HG02970 (cell line): Measurements from ENCODE around the gene MBTD1.
"Not testable (repeated sequence)": the region's sequence is repeated elsewhere in the genome, so short reads cannot be mapped to it uniquely, and the experiment has no call there.

Source experiments
- ATAC-seq: cut with Tn5 transposase; IDR thresholded peaks from one replicate; pipeline ENCODE4 v1.9.1; 2021; ENCODE audit warnings: mild to moderate bottlenecking, moderate library complexity, moderate number of reproducible peaks; ENCODE audit not compliant: unreplicated experiment, low FRiP score

Gene MBTD1

DNA sequence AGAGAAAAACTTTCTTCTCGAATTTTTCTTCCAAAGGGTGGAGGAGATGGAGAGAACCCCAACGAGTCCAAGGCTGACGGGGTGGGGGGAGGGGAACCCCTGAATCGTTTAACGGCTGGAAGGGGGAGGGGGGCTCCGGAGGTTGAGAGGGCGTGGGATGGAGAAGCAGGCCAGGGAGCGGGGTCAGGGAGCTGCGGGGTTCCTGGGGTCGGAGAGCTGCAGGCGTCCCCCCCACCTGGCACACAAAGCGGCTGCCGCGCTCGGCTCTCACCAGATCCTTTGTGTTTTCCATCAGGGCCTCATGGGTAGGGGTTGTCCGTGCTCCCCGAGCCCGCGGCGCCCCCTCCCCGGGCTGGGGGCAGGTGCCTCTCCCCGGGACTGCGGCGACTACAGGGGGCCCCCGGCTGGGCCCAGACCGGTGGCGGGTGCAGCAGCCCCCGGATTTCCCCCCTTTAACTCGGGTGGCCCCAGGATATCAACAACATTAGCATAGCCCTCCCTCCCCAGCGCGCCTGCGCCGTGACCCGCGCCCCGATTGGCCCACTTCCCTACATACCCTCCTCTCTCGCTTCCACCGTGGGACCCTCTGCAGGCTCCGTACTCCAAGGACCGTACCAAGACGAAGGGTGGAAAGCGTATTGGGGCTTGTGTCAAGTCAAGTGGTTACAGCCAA, at the start of gene MBTD1:
MBTD1 (minus strand) TSS at position 486 of the 673 bp plus-strand sequence. CDS start 34,888 bp downstream, outside the sequence.
- ATAC-seq, result peak; percentile 77

DNA sequence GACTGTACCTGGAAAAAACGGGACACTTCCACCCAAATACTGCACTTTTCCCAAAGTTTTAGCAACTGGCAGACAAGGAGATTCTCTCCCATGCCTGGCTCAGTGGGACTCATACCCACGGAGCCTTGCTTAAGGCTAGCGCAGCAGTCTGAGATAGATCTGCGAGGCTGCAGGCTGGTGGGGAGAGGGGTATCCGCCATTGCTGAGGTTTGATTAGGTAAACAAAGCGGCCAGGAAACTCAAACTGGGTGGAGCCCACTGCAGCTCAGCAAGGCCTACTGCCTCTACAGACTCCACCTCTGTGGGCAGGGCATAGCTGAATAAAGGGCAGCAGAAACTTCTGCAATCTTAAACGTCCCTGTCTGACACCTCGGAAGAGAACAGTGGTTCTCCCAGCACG, 45.3 kb upstream of the MBTD1 start:
- ATAC-seq, result no peak

DNA sequence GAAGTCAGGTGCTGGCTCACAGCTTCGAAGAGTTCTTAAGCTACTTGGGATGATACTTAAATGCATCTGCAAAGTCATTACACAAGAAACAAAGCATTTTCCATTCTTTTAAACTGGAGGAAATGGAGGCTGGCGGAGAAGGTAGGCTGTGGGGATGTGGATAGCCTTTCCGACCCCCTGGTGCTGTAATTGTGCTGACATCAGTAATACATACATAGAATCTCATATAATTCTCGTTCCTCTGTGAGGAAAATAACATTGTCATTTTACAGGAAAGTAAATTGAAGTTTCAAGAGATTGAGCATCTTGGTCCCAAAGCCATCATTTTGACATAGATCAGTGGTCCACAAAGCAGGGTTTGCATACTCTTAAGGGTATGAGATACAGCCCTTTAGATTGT, 40.0 kb upstream of the MBTD1 start:
- ATAC-seq, result no peak

DNA sequence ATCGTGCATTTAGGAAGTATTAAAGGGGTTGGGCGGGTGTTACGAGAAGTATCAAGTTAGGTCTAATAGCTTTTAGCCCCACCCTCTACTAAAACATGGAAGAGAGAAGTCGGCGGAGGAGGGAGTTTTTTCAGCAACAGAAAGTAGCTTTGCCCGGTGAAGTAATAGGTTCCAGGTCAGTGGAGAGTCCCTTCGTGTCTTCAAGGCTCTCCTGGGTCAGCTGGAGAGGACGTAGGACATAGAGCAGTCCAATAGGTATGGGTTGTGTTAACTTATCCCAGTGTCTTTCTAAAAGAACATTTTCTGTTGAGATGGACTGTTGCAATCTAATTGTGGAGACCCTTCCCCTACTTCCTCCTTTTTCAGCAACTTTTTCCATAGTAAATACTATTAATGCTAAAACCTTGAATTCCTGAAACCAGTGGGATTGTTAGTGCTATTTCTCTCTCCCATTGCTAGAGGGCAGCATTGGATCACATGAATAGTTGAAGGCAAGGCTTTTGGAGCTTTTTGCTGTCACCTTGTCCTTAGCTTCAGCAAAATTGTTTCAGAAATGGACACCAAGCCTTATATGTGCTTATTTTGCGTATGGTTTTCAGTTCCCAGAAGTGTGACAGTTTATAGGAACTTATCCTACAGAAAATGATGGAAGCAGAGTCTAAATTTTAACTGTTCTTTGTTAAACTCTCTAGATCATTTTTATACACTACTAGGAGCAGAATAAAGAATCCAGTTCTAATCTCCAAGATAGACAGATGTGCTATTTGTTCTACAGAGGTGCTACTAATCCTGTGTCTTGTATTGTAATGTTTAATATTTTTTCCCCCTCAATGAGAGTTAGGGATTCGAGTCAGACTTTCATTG, 38.9 kb upstream of the MBTD1 start:
- no peak for ATAC-seq

DNA sequence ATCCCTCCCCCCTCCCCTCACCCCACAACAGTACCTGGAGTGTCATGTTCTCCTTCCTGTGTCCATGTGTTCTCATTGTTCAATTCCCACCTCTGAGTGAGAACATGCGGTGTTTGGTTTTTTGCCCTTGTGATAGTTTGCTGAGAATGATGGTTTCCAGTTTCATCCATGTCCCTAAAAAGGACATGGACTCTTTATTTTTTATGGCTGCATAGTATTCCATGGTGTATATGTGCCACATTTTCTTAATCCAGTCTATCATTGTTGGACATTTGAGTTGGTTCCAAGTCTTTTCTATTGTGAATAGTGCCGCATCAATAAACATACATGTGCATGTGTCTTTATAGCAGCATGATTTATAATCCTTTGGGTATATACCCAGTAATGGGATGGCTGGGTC, 34.5 kb upstream of the MBTD1 start:
- not testable (repeated sequence) for ATAC-seq

DNA sequence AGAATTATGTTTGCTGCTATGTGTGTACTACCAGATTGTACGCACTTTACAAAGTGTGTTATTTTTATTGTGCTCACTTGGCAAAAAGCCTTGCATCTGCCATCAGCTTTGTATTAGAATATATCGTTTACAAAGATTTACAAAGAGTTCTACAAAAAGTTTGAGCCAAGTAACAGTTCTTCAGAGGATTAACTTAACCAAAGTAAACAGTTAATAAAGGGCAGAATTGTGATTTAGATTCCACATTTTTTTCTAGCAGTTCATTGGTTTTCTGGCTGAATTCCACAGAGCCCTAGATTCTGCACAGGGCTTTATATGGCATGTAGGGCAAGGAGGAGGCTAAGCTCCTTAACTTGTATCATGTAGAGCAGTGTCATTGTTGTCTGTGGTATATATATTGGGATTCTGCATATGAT, 29.9 kb upstream of the MBTD1 start:
- ATAC-seq, result no peak

DNA sequence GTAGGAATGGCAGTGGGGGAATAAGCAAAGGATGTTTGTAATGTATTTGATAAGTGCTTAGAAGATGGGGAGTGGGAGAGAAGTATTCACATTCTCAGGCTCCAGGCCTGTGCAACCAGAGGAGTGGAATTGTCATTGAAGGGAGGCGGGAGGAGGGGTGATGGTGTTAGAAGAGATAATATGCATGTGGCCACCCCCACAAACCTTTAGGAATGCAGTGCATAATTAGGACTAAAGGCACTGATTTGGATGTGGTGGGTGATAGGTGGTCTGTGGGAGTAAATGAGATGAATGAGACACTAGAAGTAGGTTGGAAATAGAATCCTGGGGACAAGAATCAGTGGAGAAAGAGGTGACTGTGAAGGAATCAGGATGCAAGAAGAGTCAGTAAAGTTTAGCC, 27.6 kb upstream of the MBTD1 start:
- ATAC-seq, result no peak

DNA sequence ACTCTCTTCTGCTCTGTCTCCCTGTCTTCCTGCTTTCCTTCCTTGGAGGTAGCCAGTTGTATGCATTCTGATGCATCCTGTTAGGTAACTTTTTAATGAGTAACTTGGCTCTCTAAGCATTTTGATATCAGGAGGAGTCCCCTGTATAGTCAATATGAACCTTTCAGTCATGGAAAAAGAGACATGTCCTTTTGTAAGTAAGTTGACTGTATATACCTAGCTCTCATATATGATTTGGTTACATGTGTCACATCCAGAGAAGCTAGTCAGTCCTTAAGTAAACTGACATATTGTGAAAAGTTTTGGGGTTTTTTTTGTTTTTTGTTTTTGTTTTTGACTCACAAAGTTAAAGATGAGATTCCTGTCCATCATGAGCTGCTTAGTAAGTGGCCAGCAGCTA, 19.3 kb upstream of the MBTD1 start:
- no peak for ATAC-seq

DNA sequence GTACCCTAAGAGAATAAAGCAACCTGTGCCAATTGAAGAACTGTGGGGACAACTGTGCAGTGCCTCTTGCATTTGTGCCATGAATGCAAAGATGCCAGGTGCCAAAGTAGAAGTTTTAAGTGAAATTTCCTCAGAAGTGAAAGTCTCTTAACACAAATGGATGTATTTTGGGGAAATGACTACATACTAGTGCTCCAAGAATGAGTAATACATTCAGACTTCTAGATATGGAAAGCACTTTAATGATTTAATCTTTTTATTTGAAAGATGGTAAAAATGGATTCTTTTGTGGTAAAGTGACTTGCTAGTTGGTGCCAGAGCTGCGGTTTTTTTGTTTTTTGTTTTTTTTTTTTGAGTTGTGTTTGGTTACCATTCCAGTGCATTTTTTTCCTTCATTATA, 15.5 kb upstream of the MBTD1 start:
- no peak for ATAC-seq

DNA sequence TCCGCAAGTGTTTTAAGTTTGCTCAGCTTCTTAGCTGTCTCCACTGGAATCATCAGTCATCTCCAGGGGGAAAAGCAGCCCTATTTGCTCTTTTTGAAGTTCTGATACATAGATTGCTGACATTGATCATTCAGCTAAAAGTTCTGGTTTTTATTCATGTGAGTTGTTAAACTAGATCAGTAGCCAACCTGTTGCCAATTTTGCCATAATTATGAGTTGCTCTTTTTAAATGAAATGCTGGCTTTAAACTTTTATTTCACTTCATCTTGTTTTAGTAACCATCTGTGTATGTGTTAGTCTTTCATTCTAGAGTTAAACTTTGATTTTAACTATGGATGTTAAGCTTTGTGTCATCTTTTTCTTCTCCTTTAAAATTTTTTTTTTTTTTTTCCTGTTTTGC, 13.0 kb upstream of the MBTD1 start:
- ATAC-seq, result no peak

DNA sequence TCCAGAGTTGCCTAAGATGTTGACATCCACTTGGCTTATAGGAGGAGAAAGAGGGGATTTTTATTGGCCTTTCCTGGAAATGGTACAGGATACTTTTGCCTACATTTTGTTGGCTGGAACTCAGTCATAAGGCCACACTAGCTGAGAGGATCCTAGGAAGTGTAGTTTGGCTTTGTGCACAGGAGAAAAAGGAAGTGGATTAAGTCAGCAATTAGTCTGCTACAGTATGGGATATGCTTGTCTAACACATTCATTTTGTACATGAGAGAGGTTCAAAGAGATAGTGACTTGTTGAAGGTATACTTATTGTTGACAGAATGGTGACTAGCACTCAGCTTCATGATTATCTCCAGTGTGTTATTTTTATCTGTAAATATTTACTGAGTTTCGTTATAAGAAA, 10.8 kb upstream of the MBTD1 start:
- no peak for ATAC-seq

DNA sequence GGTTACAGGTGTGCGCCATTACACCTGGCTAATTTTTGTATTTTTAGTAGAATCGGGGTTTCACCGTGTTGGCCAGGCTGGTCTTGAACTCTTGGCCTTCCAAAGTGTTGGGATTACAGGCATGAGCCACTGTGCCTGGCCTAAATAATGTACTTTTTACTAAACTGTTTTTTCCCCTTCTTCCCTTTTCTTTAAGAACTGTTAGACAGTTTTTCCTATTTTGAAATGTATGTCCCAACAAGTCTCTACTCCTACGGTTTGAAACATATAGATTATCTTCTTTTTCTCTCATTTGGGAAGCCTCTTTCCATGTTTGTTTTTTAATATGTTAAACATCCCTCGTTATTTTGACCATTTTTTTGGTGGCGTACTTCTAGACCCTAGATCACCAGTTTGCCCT, 10.1 kb upstream of the MBTD1 start:
- no peak for ATAC-seq

DNA sequence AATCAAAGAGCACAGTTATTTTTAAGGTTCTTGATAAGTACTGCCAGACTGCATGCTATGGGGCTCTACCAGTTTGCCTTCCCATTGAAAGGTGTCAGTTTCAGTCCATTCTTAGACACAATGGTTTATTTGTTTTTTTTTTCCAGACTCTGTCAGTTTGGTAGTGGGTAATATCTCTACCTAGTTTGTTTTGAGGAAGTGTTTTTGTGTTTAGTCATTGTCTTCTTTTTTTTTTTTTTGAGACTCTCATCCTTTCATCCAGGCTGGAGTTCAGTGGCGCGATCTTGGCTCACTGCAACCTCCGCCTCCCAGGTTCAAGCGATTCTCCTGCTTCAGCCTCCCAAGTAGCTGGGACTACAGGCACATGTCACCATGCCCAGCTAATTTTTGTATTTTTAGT, 4.6 kb upstream of the MBTD1 start:
- not testable (repeated sequence) for ATAC-seq

DNA sequence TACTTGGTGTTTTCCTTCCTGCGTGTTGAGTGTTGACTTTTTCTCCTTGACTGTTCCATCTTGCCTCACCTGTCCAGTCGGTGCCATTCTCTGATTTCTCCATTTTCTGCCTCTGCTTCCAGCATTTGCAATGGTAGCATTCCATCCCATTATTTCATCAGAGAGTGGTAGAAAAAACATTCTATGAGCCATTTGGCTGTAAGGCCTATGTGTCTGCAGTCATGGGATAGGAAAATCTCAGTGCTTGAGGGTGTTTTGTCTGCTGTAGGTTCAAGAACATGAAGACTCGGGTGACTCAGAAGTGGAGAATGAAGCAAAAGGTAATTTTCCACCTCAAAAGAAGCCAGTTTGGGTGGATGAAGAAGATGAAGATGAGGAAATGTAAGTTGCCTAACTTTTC, 3.2 kb upstream of the MBTD1 start:
- no peak for ATAC-seq

DNA sequence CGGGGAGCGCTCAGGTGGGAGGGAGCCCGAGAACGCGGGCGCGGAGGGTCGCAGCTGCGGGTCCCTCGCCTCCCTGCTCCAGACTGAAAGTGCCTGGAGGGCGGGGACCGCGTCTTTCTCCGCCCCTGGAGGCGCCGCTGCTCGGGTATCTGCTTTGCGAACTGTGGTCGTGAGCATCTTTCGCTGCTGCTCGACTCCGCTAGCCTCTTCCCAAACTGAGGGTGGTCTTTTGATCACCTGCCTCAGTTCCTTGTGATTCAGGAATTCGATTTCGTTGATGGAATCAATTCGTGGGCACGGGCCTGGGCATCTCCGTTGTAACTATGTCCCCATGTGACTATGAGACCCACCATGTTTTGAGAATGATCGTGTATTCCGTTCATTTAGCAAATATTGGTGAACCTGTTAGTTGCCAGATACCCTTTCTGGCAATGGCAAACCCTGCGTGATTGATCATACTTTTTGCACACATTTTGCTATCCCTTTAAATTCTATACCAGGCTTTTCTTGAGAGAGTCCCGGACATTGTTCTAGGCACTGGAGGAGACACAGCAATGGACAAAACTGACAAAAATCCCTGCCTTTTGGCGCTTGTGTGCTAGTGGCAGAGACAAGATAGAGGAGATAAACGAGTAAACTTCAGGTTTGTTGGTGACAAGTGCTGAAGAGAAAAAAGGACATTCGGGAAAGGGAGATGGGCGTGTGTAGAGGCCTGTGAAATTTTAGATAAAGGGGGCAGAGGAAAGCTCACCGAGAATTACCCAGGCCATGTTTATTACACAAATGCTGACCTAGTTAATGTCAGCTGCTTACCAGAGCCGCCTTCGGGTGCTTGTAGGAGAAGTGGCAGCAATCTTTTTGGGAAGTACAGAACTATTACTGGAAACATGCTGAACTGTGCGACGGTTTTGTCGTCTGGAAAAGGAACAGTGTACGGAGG, 1.4 kb upstream of the MBTD1 start:
- ATAC-seq, result no peak

DNA sequence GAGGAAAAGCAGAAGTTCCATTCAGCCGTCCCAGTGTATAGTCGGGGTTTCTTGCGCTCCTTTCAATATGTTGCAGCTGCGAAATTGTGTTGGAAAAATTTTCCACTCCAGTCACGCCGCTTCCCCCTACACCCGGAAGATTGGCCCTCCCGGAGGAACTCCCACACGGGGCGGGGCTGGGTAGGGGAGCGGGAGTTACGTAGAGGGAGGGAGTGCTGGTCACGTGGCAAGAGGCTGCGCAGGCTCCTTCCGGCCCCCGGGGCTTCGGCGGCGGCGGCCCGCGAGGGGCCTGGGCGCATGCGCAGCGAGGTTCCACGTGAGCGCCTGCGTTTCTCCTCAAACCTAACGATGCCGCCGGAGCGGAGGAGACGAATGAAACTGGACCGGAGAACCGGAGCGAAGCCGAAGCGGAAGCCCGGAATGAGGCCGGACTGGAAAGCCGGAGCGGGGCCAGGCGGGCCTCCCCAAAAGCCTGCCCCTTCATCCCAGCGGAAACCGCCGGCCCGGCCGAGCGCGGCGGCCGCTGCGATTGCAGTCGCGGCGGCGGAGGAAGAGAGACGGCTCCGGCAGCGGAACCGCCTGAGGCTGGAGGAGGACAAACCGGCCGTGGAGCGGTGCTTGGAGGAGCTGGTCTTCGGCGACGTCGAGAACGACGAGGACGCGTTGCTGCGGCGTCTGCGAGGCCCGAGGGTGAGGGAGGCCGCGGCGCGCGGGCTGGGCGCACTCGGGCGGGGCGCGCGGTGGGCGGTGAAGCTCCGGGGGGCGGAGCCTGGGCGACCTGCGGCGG, 581 bp upstream of the MBTD1 start, which contains the start of gene UTP18:
UTP18 (plus strand) TSS at position 310 of the 787 bp plus-strand sequence; CDS start at position 349, 39 bp downstream.
- peak; percentile 80 for ATAC-seq

DNA sequence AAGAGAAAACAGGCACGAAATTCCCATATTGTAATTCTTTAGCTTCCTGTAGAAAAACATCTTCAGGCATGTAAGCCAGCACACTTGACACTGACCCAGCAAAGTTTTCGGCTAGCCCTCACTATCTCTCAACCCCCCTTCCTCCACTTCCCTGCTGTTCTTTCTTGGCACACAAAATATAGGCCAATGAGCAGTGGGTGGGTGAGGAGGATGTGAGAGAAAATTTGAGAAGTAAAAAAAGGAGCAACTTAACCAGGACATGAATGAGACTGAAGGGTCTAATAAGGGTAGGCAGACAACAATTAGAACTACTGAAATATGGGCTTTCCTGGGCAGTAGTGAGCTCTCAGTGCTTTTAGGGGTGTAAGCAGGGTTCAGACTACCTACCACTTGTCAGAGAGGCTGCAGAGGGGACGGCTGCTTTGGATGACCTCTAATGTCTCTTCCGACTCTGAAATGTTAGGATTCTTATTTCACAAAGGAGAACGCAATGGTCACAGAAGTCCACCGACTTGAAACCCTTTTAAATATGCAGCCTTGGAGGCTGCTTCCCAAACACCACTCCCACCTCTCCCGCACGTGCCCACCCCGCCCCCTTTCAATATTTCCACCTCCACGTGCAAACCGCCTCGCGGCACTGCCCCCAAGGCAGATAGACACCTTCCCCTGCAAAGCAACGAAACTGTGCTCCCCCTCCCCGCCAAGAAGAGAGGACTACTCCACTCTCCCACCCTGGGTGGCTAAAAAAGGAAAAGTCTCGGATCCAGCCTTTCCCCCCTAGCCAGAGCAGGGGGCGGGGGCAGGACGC, 889 bp downstream of the MBTD1 start:
- ATAC-seq, result no peak

DNA sequence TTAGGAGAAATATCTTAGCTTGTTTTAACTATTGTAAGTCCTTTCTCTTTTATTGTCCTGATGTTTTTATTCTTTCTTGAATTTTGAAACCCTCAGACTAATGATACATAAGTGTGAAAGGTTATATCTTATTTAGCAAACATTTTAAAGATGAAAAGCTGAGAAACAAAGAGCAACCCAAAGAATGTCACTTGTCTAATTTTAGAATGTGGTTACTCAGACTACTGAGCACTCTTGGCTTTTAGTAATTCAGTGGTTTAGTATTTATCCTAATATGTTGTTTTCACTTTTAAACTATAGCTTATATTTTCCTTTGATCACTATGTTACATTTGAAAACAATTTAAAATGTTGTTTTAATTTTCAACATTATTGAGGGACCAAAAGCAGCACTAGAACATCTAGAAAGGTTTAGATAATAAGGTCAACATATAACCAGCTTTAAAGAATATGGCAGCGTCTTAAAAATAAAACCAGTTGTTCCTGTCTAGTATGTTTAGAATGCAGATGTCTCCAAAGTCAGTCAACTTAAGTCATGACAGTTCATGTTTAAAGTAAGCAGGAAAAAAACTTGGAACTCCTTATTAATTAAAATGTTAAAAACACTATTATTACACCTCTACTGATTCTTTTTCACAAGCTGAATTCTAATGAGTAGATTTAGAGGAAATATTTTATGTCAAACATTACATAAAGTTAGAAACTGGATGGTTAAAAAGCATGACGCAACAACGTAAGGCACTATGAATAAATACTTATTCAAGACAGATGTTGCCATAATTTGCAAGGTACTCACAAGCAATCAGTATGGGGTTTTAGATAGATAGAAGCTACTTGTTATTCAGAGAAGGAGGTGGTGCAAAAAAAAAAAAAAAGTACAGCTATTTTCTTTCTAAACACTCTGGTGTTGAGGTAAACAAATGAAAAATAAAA, 2.4 kb downstream of the MBTD1 start:
- ATAC-seq, result no peak
